ENCODE data around the gene PARK7. TPM values are rescaled to one million over a fixed set of nuclear protein-coding genes. Genes with fewer than 3 reads are reported as not detected.

PARK7 gene
- total RNA-seq, 1 experiment from 2014 or later = 370 TPM

DNA sequence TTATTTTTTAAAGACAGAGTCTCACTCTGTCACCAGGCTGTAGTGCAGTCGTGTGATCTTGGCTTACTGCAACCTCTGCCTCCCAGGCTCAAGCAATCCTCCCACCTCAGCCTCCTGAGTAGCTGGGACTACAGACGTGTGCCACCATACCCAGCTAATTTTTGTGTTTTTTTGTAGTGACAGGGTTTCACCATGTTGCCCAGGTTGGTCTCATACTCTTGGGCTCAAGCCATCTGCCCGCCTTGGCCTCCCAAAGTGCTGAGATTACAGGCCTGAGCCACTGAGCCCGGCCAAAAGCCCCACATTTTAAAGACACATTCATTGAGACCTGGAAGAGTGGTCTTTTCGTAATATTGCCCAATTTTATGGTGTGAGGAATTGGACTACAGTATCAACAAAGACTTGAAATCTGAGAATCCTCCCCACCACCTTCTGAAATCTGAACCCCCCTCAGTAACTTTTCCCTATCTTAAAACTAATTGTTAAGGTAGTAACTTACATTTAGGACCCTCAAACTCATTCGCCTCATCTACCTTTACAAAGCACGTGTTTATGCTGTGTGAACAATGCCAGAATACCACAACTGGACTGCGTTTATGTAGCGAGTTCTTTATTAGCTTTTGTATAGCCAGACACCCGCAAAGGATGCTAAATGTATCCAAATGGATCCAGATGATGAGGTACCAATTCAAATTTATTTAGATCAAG is 61.9 kb downstream of the PARK7 start:
- Histone ChIP-seq H3K27me3 (ENCODE audit: insufficient read depth, low read length) (no peaks in the 10 kb centered on the region), H3K4me3 (replicated peaks in 1 of 2; ENCODE audit: low read depth in 1 of 2, low read length in 2 of 2) (peak overlapping the region; percentile 88 to 93), H3K79me2 (ENCODE audit: insufficient read depth, low read length) (peaks cover 95% of the 10 kb centered on the region), H3K4me1 (ENCODE audit: control insufficient read depth in 1 of 2, insufficient read depth in 2 of 2, low read length in 2 of 2) (peaks cover 73 to 89% of the 10 kb centered on the region in 2 experiments), H3K9me3 (ENCODE audit: control insufficient read depth in 1 of 2, insufficient read depth in 1 of 2, low read depth in 1 of 2, low read length in 2 of 2) (no peaks in the 10 kb centered on the region), H3K36me3 (ENCODE audit: control insufficient read depth in 1 of 2, insufficient read depth in 2 of 2, low read length in 2 of 2) (peaks cover 23 to 49% of the 10 kb centered on the region in 2 experiments), H3K27ac (ENCODE audit: low read depth, low read length) (peak overlapping the region; percentile 99), H2AFZ (ENCODE audit: low read depth, low read length, poor library complexity, severe bottlenecking) (no peak overlapping the region), H3K9ac (ENCODE audit: low read length) (peak overlapping the region; percentile 91), H3K4me2 (ENCODE audit: low read length) (peak overlapping the region; percentile 95), H4K20me1 (ENCODE audit: insufficient read depth) (peaks cover 65% of the 10 kb centered on the region), H3K9me2 (ENCODE audit: insufficient read depth) (no peaks in the 10 kb centered on the region)
- DNase-seq (ENCODE audit: low read depth, low spot score) (no peak), ATAC-seq (no peak)
- RAD21 ChIA-PET (ENCODE audit: low non-redundant PET in 1 of 2, low total read pairs in 2 of 2, uncharacterized antibody in 2 of 2, unreplicated experiment in 2 of 2) = interaction anchor here in 1 of 2 experiments (0.6 kb wide), 1 partner anchor 55 kb away, joined by 3 read pairs; no protein-coding TSS in a partner anchor
- CTCF ChIA-PET = interaction anchor here (1.3 kb wide), 1 partner anchor 8 kb away, joined by 3 read pairs; no protein-coding TSS in a partner anchor
- POLR2A ChIA-PET = interaction anchor here (0.7 to 7.5 kb wide), 17 partner anchors 8 to 291 kb away, joined by 3 to 80 read pairs (median 5); no protein-coding TSS in a partner anchor
- TF ChIP-seq, protein P1, sequence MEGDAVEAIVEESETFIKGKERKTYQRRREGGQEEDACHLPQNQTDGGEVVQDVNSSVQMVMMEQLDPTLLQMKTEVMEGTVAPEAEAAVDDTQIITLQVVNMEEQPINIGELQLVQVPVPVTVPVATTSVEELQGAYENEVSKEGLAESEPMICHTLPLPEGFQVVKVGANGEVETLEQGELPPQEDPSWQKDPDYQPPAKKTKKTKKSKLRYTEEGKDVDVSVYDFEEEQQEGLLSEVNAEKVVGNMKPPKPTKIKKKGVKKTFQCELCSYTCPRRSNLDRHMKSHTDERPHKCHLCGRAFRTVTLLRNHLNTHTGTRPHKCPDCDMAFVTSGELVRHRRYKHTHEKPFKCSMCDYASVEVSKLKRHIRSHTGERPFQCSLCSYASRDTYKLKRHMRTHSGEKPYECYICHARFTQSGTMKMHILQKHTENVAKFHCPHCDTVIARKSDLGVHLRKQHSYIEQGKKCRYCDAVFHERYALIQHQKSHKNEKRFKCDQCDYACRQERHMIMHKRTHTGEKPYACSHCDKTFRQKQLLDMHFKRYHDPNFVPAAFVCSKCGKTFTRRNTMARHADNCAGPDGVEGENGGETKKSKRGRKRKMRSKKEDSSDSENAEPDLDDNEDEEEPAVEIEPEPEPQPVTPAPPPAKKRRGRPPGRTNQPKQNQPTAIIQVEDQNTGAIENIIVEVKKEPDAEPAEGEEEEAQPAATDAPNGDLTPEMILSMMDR (IDR thresholded peaks at IDR 0.05 in 2 of 3, conservative IDR thresholded peaks at IDR 0.05 in 1 of 3; ENCODE audit: borderline replicate concordance in 1 of 3, insufficient read depth in 1 of 3, low read depth in 2 of 3, low read length in 2 of 3) = no peak
- TF ChIP-seq, protein P2, sequence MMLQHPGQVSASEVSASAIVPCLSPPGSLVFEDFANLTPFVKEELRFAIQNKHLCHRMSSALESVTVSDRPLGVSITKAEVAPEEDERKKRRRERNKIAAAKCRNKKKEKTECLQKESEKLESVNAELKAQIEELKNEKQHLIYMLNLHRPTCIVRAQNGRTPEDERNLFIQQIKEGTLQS (IDR thresholded peaks at IDR 0.05) = no peak
- TF ChIP-seq TCF7L2 (IDR thresholded peaks at IDR 0.05; ENCODE audit: borderline replicate concordance, extremely low read depth, insufficient read depth, insufficient read length) (no peak), SP1 (IDR thresholded peaks at IDR 0.05; ENCODE audit: low read depth) (no peak), POLR2AphosphoS5 (IDR thresholded peaks at IDR 0.05; ENCODE audit: low read depth, low read length) (peak; percentile 83)
- intact Hi-C loops (cut with micrococcal nuclease) = no loop called here
- BruUV-seq (replicated peaks) = no TSS peak
